Measurements from ENCODE around the gene PTPRM. TPM values are rescaled to one million over a fixed set of nuclear protein-coding genes. Genes with fewer than 3 reads are reported as not detected.

PTPRM gene
- total RNA-seq, 1 experiment from 2014 or later: 100.0 TPM

DNA sequence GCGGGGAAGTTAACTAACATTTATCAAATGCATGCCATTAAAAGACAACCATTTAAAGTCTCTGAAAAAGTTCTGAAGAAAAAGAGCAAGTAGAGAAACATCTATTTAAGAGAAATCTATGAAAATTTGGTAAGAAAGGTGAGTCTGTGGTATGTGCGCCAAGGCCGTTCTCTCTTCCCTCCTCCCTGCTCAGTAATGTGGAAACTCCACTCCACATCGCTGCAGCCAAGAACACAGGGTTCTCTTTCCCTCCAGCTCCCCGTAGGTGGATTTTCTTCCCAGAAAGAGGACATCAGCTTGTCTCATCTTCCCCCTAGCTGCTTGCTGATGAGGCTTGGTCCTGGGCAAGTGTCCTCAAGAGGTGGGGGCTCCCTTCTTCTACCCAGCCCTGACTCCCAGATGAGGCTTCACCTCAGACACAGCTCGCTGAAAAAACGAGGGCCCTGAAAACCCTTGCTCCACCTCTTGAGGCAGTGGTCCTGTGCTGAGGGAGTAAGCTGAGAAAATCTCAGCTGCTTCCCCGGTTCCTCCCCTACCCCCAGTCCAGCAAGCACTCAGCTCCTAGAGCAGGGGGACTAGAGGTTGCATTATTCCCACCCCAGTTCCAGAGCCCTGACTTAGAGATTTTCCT, 45.8 kb upstream of the PTPRM start:
- no peaks in the 10 kb centered on the region for H3K4me1 Mint-ChIP-seq (ENCODE audit: low read depth, unreplicated experiment)
- Histone ChIP-seq H3K4me1 (no peaks in the 10 kb centered on the region), H3K9me3 (no peaks in the 10 kb centered on the region), H3K4me3 (ENCODE audit: low read depth, low read length) (no peak overlapping the region), H3K36me3 (ENCODE audit: control insufficient read depth, insufficient read depth, low read length) (no peaks in the 10 kb centered on the region), H3K27me3 (replicated peaks; ENCODE audit: control insufficient read depth, insufficient read depth, low read length) (no peaks in the 10 kb centered on the region)
- CTCF ChIA-PET: interaction anchor here (0.5 kb wide), 1 partner anchor 20 kb away, joined by 3 read pairs; no protein-coding TSS in a partner anchor
- H3K4me3 Mint-ChIP-seq (ENCODE audit: unreplicated experiment): no peak overlapping the region
- TF ChIP-seq, protein P1, sequence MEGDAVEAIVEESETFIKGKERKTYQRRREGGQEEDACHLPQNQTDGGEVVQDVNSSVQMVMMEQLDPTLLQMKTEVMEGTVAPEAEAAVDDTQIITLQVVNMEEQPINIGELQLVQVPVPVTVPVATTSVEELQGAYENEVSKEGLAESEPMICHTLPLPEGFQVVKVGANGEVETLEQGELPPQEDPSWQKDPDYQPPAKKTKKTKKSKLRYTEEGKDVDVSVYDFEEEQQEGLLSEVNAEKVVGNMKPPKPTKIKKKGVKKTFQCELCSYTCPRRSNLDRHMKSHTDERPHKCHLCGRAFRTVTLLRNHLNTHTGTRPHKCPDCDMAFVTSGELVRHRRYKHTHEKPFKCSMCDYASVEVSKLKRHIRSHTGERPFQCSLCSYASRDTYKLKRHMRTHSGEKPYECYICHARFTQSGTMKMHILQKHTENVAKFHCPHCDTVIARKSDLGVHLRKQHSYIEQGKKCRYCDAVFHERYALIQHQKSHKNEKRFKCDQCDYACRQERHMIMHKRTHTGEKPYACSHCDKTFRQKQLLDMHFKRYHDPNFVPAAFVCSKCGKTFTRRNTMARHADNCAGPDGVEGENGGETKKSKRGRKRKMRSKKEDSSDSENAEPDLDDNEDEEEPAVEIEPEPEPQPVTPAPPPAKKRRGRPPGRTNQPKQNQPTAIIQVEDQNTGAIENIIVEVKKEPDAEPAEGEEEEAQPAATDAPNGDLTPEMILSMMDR (IDR thresholded peaks at IDR 0.05; ENCODE audit: insufficient read depth in 1 of 2, low read depth in 1 of 2, low read length in 1 of 2, severe bottlenecking in 1 of 2, unreplicated experiment in 1 of 2): no peak
- no peaks in the 10 kb centered on the region for H3K36me3 Mint-ChIP-seq (ENCODE audit: insufficient read depth, unreplicated experiment)
- no TSS peak for BruUV-seq (replicated peaks)
- DNase-seq: no peak
- no peak overlapping the region for H3K27ac Mint-ChIP-seq (ENCODE audit: unreplicated experiment)
- no peaks in the 10 kb centered on the region for H3K9me3 Mint-ChIP-seq (ENCODE audit: unreplicated experiment)
- no peaks in the 10 kb centered on the region for H3K27me3 Mint-ChIP-seq (ENCODE audit: insufficient read depth, unreplicated experiment)
- POLR2A ChIA-PET: no interaction called here
- intact Hi-C loops (cut with micrococcal nuclease; ENCODE audit: unreplicated experiment): no loop called here

- H3K4me1 ChIP-seq: no peaks in the 10 kb centered on the region
- no peaks in the 10 kb centered on the region for H3K9me3 ChIP-seq
- no peak overlapping the region for H3K4me3 Mint-ChIP-seq (ENCODE audit: unreplicated experiment)
- TF ChIP-seq, protein P1 (IDR thresholded peaks at IDR 0.05; ENCODE audit: insufficient read depth in 1 of 2, low read depth in 1 of 2, low read length in 1 of 2, severe bottlenecking in 1 of 2, unreplicated experiment in 1 of 2): no peak
- POLR2A ChIA-PET: no interaction called here
- no TSS peak for BruUV-seq (replicated peaks)
- no peaks in the 10 kb centered on the region for H3K36me3 Mint-ChIP-seq (ENCODE audit: insufficient read depth, unreplicated experiment)
- H3K4me3 ChIP-seq (ENCODE audit: low read depth, low read length): no peak overlapping the region
- CTCF ChIA-PET: no interaction called here
- no peak overlapping the region for H3K27ac Mint-ChIP-seq (ENCODE audit: unreplicated experiment)
- H3K9me3 Mint-ChIP-seq (ENCODE audit: unreplicated experiment): no peaks in the 10 kb centered on the region
- intact Hi-C loops (cut with micrococcal nuclease; ENCODE audit: unreplicated experiment): no loop called here
- no peaks in the 10 kb centered on the region for H3K27me3 Mint-ChIP-seq (ENCODE audit: insufficient read depth, unreplicated experiment)
- H3K27me3 ChIP-seq (replicated peaks; ENCODE audit: control insufficient read depth, insufficient read depth, low read length): no peaks in the 10 kb centered on the region
- no peaks in the 10 kb centered on the region for H3K4me1 Mint-ChIP-seq (ENCODE audit: low read depth, unreplicated experiment)
- no peak for DNase-seq
- H3K36me3 ChIP-seq (ENCODE audit: control insufficient read depth, insufficient read depth, low read length): no peaks in the 10 kb centered on the region
Measured at GRCh38 chr18:7523772-7524171, 43.3 kb upstream of the PTPRM start.

DNA sequence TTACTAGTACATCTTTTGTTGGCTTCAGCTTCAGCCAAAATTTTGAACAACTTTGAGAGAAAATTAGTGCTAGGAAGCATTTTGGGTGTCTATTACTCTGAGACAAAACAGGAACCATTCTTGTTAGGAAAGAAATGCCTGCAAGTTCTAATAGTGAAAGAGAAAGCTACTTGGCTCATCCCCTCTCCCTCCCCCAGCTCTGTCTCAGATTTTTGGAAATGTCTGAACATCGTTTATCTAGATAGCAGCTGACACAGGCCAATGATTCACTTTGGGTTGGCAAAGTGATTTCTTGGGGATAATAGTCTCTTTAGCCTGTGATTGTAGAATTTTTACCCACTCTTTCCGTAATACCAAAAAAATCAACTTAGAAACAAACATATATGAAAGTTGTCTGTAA, 42.3 kb upstream of the PTPRM start:
- intact Hi-C loops (cut with micrococcal nuclease; ENCODE audit: unreplicated experiment): no loop called here
- H3K27ac Mint-ChIP-seq (ENCODE audit: unreplicated experiment): no peak overlapping the region
- BruUV-seq (replicated peaks): no TSS peak
- no peaks in the 10 kb centered on the region for H3K4me1 Mint-ChIP-seq (ENCODE audit: low read depth, unreplicated experiment)
- DNase-seq: no peak
- TF ChIP-seq, protein P1 (IDR thresholded peaks at IDR 0.05; ENCODE audit: insufficient read depth in 1 of 2, low read depth in 1 of 2, low read length in 1 of 2, severe bottlenecking in 1 of 2, unreplicated experiment in 1 of 2): no peak
- no peak overlapping the region for H3K4me3 Mint-ChIP-seq (ENCODE audit: unreplicated experiment)
- H3K9me3 Mint-ChIP-seq (ENCODE audit: unreplicated experiment): no peaks in the 10 kb centered on the region
- Histone ChIP-seq H3K4me3 (ENCODE audit: low read depth, low read length) (no peak overlapping the region), H3K9me3 (no peaks in the 10 kb centered on the region), H3K27me3 (replicated peaks; ENCODE audit: control insufficient read depth, insufficient read depth, low read length) (no peaks in the 10 kb centered on the region), H3K4me1 (no peaks in the 10 kb centered on the region), H3K36me3 (ENCODE audit: control insufficient read depth, insufficient read depth, low read length) (no peaks in the 10 kb centered on the region)
- H3K36me3 Mint-ChIP-seq (ENCODE audit: insufficient read depth, unreplicated experiment): no peaks in the 10 kb centered on the region
- H3K27me3 Mint-ChIP-seq (ENCODE audit: insufficient read depth, unreplicated experiment): no peaks in the 10 kb centered on the region
- CTCF ChIA-PET: no interaction called here
- POLR2A ChIA-PET: no interaction called here

Measured in Caco-2 (cell line).